ENCODE results near the gene H6PD. TPM values are rescaled to one million over a fixed set of nuclear protein-coding genes. Genes with fewer than 3 reads are reported as not detected.

Gene H6PD
- 10.7 TPM for polyA plus RNA-seq (2013)

- H3K9me3 ChIP-seq (ENCODE audit: control extremely low read depth in 1 of 5, control insufficient read depth in 4 of 5, insufficient read depth in 2 of 5, low read depth in 1 of 5, low read length in 4 of 5): peaks cover 0 to 3% (median 0%) of the 10 kb centered on the region in 5 experiments
- no peaks in the 10 kb centered on the region for H3K36me3 ChIP-seq (ENCODE audit: control insufficient read depth in 4 of 4, insufficient read depth in 4 of 4, low read length in 3 of 4)
- no peaks in the 10 kb centered on the region for H3K27me3 ChIP-seq (replicated peaks in 2 of 5; ENCODE audit: control insufficient read depth in 4 of 5, insufficient read depth in 5 of 5, low read length in 4 of 5)
- WGBS (ENCODE audit: insufficient coverage): 10% methylated on average over 44 of the region's 106 CpGs
- peaks cover 15 to 51% (median 35%) of the 10 kb centered on the region in 4 experiments for H3K4me1 ChIP-seq (ENCODE audit: control extremely low read depth in 1 of 4, control insufficient read depth in 4 of 4, insufficient read depth in 4 of 4, low read length in 3 of 4)
- H3K27ac ChIP-seq (ENCODE audit: insufficient read depth in 1 of 2, low read depth in 1 of 2, low read length in 2 of 2, poor library complexity in 1 of 2, severe bottlenecking in 2 of 2): peak within 1 kb of the TSS in 1 of 2 experiments; percentile 86
- ChIA-PET CTCF (interaction anchor here (1.1 to 2.5 kb wide), 6 partner anchors 9 to 189 kb away, joined by 3 to 25 read pairs (median 5); no protein-coding TSS in a partner anchor), POLR2A (interaction anchor here (0.6 kb wide), 1 partner anchor 416 kb away, joined by 3 read pairs; no protein-coding TSS in a partner anchor)
- peak; percentile 79 to 89 (median 82) for DNase-seq
- H3K4me3 ChIP-seq (ENCODE audit: control insufficient read depth in 1 of 7, extremely low read depth in 1 of 7, insufficient read depth in 4 of 7, low read depth in 2 of 7, low read length in 6 of 7): peak within 1 kb of the TSS; percentile 54 to 79 (median 67)
Measured at GRCh38 chr1:9234223-9235095, at the start of gene H6PD. Gene H6PD, plus strand, starts transcription at chr1:9234774. Its CDS starts 10,161 bp downstream, at chr1:9244935.

- H3K4me1 ChIP-seq (ENCODE audit: control extremely low read depth in 1 of 4, control insufficient read depth in 4 of 4, insufficient read depth in 4 of 4, low read length in 3 of 4): peaks cover 0 to 23% (median 19%) of the 10 kb centered on the region in 4 experiments
Measured at GRCh38 chr1:9186082-9186859, 48.3 kb upstream of the H6PD start.

DNA sequence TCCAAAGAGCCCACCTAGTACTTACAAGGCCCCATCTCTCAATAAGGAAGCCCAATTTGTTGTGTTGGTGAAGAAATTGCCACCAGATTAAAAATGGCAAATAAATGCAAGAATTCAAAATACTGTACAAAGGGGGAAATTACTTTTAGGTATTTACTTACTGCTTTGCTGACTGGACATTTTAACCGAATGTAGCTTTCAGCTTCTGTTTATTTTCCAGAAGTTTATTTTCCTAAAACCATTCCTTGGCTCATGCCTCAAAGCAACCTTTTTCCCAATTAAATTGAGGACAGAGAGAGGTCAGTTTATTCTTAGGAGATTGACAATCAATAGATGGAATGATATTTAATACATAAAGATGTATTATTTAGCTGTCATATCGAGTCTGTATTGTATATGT is 47.6 kb upstream of the H6PD start:
- Histone ChIP-seq H3K27me3 (replicated peaks in 2 of 5; ENCODE audit: control insufficient read depth in 4 of 5, insufficient read depth in 5 of 5, low read length in 4 of 5) (peaks cover 0 to 32% (median 12%) of the 10 kb centered on the region in 5 experiments), H3K4me1 (ENCODE audit: control extremely low read depth in 1 of 4, control insufficient read depth in 4 of 4, insufficient read depth in 4 of 4, low read length in 3 of 4) (peaks cover 0 to 16% (median 12%) of the 10 kb centered on the region in 4 experiments), H3K4me3 (ENCODE audit: control insufficient read depth in 1 of 7, extremely low read depth in 1 of 7, insufficient read depth in 4 of 7, low read depth in 2 of 7, low read length in 6 of 7) (no peak overlapping the region), H3K36me3 (ENCODE audit: control insufficient read depth in 4 of 4, insufficient read depth in 4 of 4, low read length in 3 of 4) (no peaks in the 10 kb centered on the region), H3K9me3 (ENCODE audit: control extremely low read depth in 1 of 5, control insufficient read depth in 4 of 5, insufficient read depth in 2 of 5, low read depth in 1 of 5, low read length in 4 of 5) (no peaks in the 10 kb centered on the region), H3K27ac (ENCODE audit: insufficient read depth in 1 of 2, low read depth in 1 of 2, low read length in 2 of 2, poor library complexity in 1 of 2, severe bottlenecking in 2 of 2) (no peak overlapping the region)
- ChIA-PET CTCF (interaction anchor here (1.2 kb wide), 1 partner anchor 63 kb away, joined by 3 read pairs; no protein-coding TSS in a partner anchor), POLR2A (no interaction called here)
- 71% methylated on average over 1 of the region's 2 CpGs for WGBS (ENCODE audit: insufficient coverage)
- DNase-seq: no peak

More at GRCh38 chr1:9186082-9186859, 48.3 kb upstream of the H6PD start:
- WGBS (ENCODE audit: insufficient coverage): 100% methylated on average over 5 of the region's 5 CpGs
- Histone ChIP-seq H3K27ac (ENCODE audit: insufficient read depth in 1 of 2, low read depth in 1 of 2, low read length in 2 of 2, poor library complexity in 1 of 2, severe bottlenecking in 2 of 2) (no peak overlapping the region), H3K4me3 (ENCODE audit: control insufficient read depth in 1 of 7, extremely low read depth in 1 of 7, insufficient read depth in 4 of 7, low read depth in 2 of 7, low read length in 6 of 7) (no peak overlapping the region), H3K9me3 (ENCODE audit: control extremely low read depth in 1 of 5, control insufficient read depth in 4 of 5, insufficient read depth in 2 of 5, low read depth in 1 of 5, low read length in 4 of 5) (no peaks in the 10 kb centered on the region), H3K27me3 (replicated peaks in 2 of 5; ENCODE audit: control insufficient read depth in 4 of 5, insufficient read depth in 5 of 5, low read length in 4 of 5) (peaks cover 3 to 39% (median 13%) of the 10 kb centered on the region in 5 experiments), H3K36me3 (ENCODE audit: control insufficient read depth in 4 of 4, insufficient read depth in 4 of 4, low read length in 3 of 4) (no peaks in the 10 kb centered on the region)
- POLR2A ChIA-PET: no interaction called here
- no peak for DNase-seq
- CTCF ChIA-PET: no interaction called here

- no peaks in the 10 kb centered on the region for H3K4me1 ChIP-seq (ENCODE audit: control extremely low read depth in 1 of 4, control insufficient read depth in 4 of 4, insufficient read depth in 4 of 4, low read length in 3 of 4)
Measured at GRCh38 chr1:9190234-9190633, 44.3 kb upstream of the H6PD start.

DNA sequence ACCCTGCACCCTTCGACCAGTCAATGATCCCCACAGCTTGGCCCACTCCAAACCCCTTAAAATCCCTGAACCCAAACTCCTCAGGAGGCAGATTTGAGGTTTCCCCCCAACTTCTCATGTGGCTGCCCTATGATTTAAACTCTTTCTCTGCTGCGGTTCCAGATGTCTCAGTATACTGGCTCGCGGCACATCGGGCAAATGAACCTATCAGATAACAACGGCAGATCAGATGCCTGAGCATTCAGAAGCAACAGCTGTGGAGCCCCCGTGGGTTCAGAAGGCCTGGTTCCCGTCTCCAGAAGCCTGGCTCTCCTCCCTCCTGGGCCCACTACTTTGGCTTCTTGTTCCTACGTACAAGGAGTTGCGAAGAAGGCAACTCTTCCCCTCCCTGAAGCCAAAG is 43.3 kb upstream of the H6PD start:
- Histone ChIP-seq H3K27ac (ENCODE audit: insufficient read depth in 1 of 2, low read depth in 1 of 2, low read length in 2 of 2, poor library complexity in 1 of 2, severe bottlenecking in 2 of 2) (no peak overlapping the region), H3K4me3 (ENCODE audit: control insufficient read depth in 1 of 7, extremely low read depth in 1 of 7, insufficient read depth in 4 of 7, low read depth in 2 of 7, low read length in 6 of 7) (no peak overlapping the region), H3K4me1 (ENCODE audit: control extremely low read depth in 1 of 4, control insufficient read depth in 4 of 4, insufficient read depth in 4 of 4, low read length in 3 of 4) (peaks cover 0 to 4% (median 2%) of the 10 kb centered on the region in 4 experiments), H3K27me3 (replicated peaks in 2 of 5; ENCODE audit: control insufficient read depth in 4 of 5, insufficient read depth in 5 of 5, low read length in 4 of 5) (peaks cover 0 to 5% (median 2%) of the 10 kb centered on the region in 5 experiments), H3K36me3 (ENCODE audit: control insufficient read depth in 4 of 4, insufficient read depth in 4 of 4, low read length in 3 of 4) (no peaks in the 10 kb centered on the region), H3K9me3 (ENCODE audit: control extremely low read depth in 1 of 5, control insufficient read depth in 4 of 5, insufficient read depth in 2 of 5, low read depth in 1 of 5, low read length in 4 of 5) (no peaks in the 10 kb centered on the region)
- ChIA-PET CTCF (interaction anchor here (1.5 kb wide), 1 partner anchor 80 kb away, joined by 5 read pairs; no protein-coding TSS in a partner anchor), POLR2A (no interaction called here)
- DNase-seq: no peak
- WGBS (ENCODE audit: insufficient coverage): 93% methylated on average over 10 of the region's 10 CpGs

More at GRCh38 chr1:9190234-9190633, 44.3 kb upstream of the H6PD start:
- no peaks in the 10 kb centered on the region for H3K9me3 ChIP-seq (ENCODE audit: control extremely low read depth in 1 of 5, control insufficient read depth in 4 of 5, insufficient read depth in 2 of 5, low read depth in 1 of 5, low read length in 4 of 5)
- ChIA-PET CTCF (interaction anchor here (0.9 to 1.5 kb wide), 2 partner anchors 28 to 79 kb away, joined by 3 to 5 read pairs; no protein-coding TSS in a partner anchor), POLR2A (no interaction called here)
- WGBS (ENCODE audit: insufficient coverage): 98% methylated on average over 5 of the region's 5 CpGs
- DNase-seq: no peak
- no peak overlapping the region for H3K4me3 ChIP-seq (ENCODE audit: control insufficient read depth in 1 of 7, extremely low read depth in 1 of 7, insufficient read depth in 4 of 7, low read depth in 2 of 7, low read length in 6 of 7)
- peaks cover 0 to 5% (median 2%) of the 10 kb centered on the region in 5 experiments for H3K27me3 ChIP-seq (replicated peaks in 2 of 5; ENCODE audit: control insufficient read depth in 4 of 5, insufficient read depth in 5 of 5, low read length in 4 of 5)
- no peaks in the 10 kb centered on the region for H3K36me3 ChIP-seq (ENCODE audit: control insufficient read depth in 4 of 4, insufficient read depth in 4 of 4, low read length in 3 of 4)
- no peak overlapping the region for H3K27ac ChIP-seq (ENCODE audit: insufficient read depth in 1 of 2, low read depth in 1 of 2, low read length in 2 of 2, poor library complexity in 1 of 2, severe bottlenecking in 2 of 2)

DNA sequence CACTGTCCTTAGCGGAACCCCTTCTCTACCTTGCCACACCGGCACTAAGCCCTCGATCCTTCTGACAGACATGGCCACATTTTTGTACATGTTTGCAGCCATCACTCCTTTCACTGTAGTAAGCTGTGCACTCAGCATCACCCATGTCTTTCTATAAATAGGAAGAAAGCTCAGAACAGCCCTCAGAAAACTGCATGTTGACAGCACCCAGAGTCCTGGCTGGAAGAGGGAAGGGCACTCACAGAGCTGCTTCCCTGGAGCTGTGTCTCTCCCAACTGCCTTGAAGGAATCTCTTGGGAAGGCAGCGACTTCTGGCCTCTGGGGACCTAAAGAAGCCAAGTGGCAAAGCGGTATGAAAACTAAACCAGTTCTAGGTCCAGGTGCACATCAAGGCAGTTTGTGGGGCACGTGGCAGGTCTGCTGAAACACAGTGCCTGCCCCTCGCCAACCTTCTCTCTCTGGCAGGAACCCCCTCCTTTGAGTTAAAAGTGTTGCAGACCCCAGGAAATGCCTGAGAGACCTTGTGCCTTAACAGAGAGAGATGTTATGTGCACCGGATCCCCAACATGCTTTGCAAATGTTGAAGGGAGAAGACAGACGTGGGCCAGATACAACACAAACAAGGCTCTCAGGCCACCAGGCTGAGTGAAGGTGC is 41.9 kb upstream of the H6PD start:
- no peak overlapping the region for H3K4me3 ChIP-seq (ENCODE audit: control insufficient read depth in 1 of 7, extremely low read depth in 1 of 7, insufficient read depth in 4 of 7, low read depth in 2 of 7, low read length in 6 of 7)
- no peak for DNase-seq
- POLR2A ChIA-PET: no interaction called here
- CTCF ChIA-PET: interaction anchor here (1.0 kb wide), 1 partner anchor 12 kb away, joined by 3 read pairs; no protein-coding TSS in a partner anchor
- no peak overlapping the region for H3K27ac ChIP-seq (ENCODE audit: insufficient read depth in 1 of 2, low read depth in 1 of 2, low read length in 2 of 2, poor library complexity in 1 of 2, severe bottlenecking in 2 of 2)
- peaks cover 0 to 14% (median 9%) of the 10 kb centered on the region in 4 experiments for H3K4me1 ChIP-seq (ENCODE audit: control extremely low read depth in 1 of 4, control insufficient read depth in 4 of 4, insufficient read depth in 4 of 4, low read length in 3 of 4)
- peaks cover 0 to 16% (median 10%) of the 10 kb centered on the region in 5 experiments for H3K27me3 ChIP-seq (replicated peaks in 2 of 5; ENCODE audit: control insufficient read depth in 4 of 5, insufficient read depth in 5 of 5, low read length in 4 of 5)
- H3K9me3 ChIP-seq (ENCODE audit: control extremely low read depth in 1 of 5, control insufficient read depth in 4 of 5, insufficient read depth in 2 of 5, low read depth in 1 of 5, low read length in 4 of 5): no peaks in the 10 kb centered on the region
- WGBS (ENCODE audit: insufficient coverage): 92% methylated on average over 7 of the region's 9 CpGs
- no peaks in the 10 kb centered on the region for H3K36me3 ChIP-seq (ENCODE audit: control insufficient read depth in 4 of 4, insufficient read depth in 4 of 4, low read length in 3 of 4)
